Right lobe of liver (tissue), 6 donors: ENCODE results near the gene DSN1. TPM values are rescaled to one million over a fixed set of nuclear protein-coding genes. Genes with fewer than 3 reads are reported as not detected.
A peak's percentile ranks its signal among the peaks of the same experiment; 100 is the strongest.

Source experiments
- ATAC-seq, 4 donors: fragments of 200-7000 bp; cut with Tn5 transposase; one replicate each; pipeline ENCODE4 v1.9.1; 2020; ENCODE audit warnings: mild to moderate bottlenecking in 4 of 4, moderate library complexity in 4 of 4
- DNase-seq, 3 donors: peaks; one replicate each; pipeline ENCODE4 v3.0.0-alpha.2; 2020
- H3K27ac ChIP-seq, 3 donors: fragments of 200-600 bp; one replicate each; pipeline ENCODE4 v1.8.0; 2022
- H3K27me3 ChIP-seq, 2 donors: fragments of 200-600 bp; one replicate each; pipeline ENCODE4 v1.8.0; 2022
- H3K36me3 ChIP-seq, 4 donors: fragments of 200-600 bp; sonication (generic) in 1 of 4; one replicate each; pipeline versions ENCODE4 v1.5.1 to v1.8.0; 2017 to 2022; ENCODE audit warnings: control low read depth in 1 of 4
- H3K4me1 ChIP-seq, 4 donors: fragments of 200-600 bp; sonication (generic) in 1 of 4; one replicate each; pipeline versions ENCODE4 v1.5.1 to v1.8.0; 2017 to 2022; ENCODE audit warnings: control low read depth in 1 of 4
- H3K4me3 ChIP-seq, 3 donors: fragments of 200-600 bp; one replicate each; pipeline ENCODE4 v1.8.0; 2022
- H3K9me3 ChIP-seq, 4 donors: fragments of 200-600 bp; sonication (generic) in 1 of 4; one replicate each; pipeline versions ENCODE4 v1.5.1 to v1.8.0; 2017 to 2022; ENCODE audit warnings: control low read depth in 1 of 4
- CTCF ChIP-seq, 4 donors: fragments of 200-600 bp in 3 of 4; fragments of 450-650 bp in 1 of 4; IDR thresholded peaks; one replicate each; pipeline versions ENCODE4 v1.5.1 to v1.8.0; 2016 to 2022; ENCODE audit warnings: antibody characterized with exemption in 4 of 4, mild to moderate bottlenecking in 2 of 4
- POLR2A ChIP-seq: fragments of 450-650 bp; IDR thresholded peaks from one replicate; pipeline ENCODE4 v1.6.1; 2017; ENCODE audit warnings: antibody characterized with exemption, mild to moderate bottlenecking
- WGBS: methylation state at CpG from one replicate; pipeline ENCODE4 v1.1.6; 2018; ENCODE audit warnings: low coverage, low lambda C conversion rate; ENCODE audit not compliant: insufficient coverage; ENCODE audit errors: missing lambda C conversion rate; 5-methylcytosine and 5-hydroxymethylcytosine counted together
- intact Hi-C, 2 donors: fragments of 100-400 bp; cut with DNase I; formaldehyde crosslinking; loops; one replicate each; pipeline versions ENCODE4 v1.11.2 to v1.14.1; 2022
- total RNA-seq, 6 experiments: library from RNA; depleted of rRNA in 2 of 6; stranded (reverse); fragments of >200 nt in 2 of 6; fragmentation: NEBNext Ultra II Directional in 3 of 6; extraction: Animal tissue kit (Norgen Biotek cat#: 25700) in 3 of 6; gene quantifications; one replicate each; pipeline versions ENCODE4 v1.1.0 to v1.2.4, GENCODE V29; 2016 to 2023
- donor health status: DM: no; HTN: yes; CAD: no.
- donor health status: DM: no; HTN: no; CAD: no.
- donor health status: DM: no; HTN: no; CAD: no.
- donor health status: DM: no; HTN: yes; CAD: no.
- donor health status: DM: no; HTN: yes; CAD: no.

The DSN1 gene
- total RNA-seq, 6 experiments from 2014 or later: 2.7 to 9.8 (median 4.7) TPM

GRCh38 chr20:36732456-36732855, 41.1 kb downstream of the DSN1 start:
- H3K36me3 ChIP-seq: no peaks in the 10 kb centered on the region
- DNase-seq (no peak), ATAC-seq (no peak)
- WGBS: no CpG with 5 or more reads among the region's 1 CpG
- no peaks in the 10 kb centered on the region for H3K27me3 ChIP-seq
- TF ChIP-seq CTCF (IDR thresholded peaks at IDR 0.05) (no peak), POLR2A (no peak)
- H3K4me3 ChIP-seq: no peak overlapping the region
- H3K4me1 ChIP-seq: no peaks in the 10 kb centered on the region
- intact Hi-C loops: no loop called here
- H3K27ac ChIP-seq: no peak overlapping the region
- H3K9me3 ChIP-seq: no peaks in the 10 kb centered on the region

GRCh38 chr20:36728986-36729385, 44.6 kb downstream of the DSN1 start:
- intact Hi-C loops: no loop called here
- Histone ChIP-seq H3K36me3 (no peaks in the 10 kb centered on the region), H3K4me3 (no peak overlapping the region), H3K27ac (no peak overlapping the region), H3K27me3 (no peaks in the 10 kb centered on the region), H3K4me1 (no peaks in the 10 kb centered on the region), H3K9me3 (no peaks in the 10 kb centered on the region)
- no peak for DNase-seq
- no peak for TF ChIP-seq CTCF (IDR thresholded peaks at IDR 0.05)
- 45% methylated on average over 2 of the region's 3 CpGs for WGBS
- ATAC-seq: no peak

GRCh38 chr20:36726168-36726567, 47.4 kb downstream of the DSN1 start:
- ATAC-seq: no peak
- intact Hi-C loops: no loop called here
- no peak overlapping the region for H3K27ac ChIP-seq
- no peaks in the 10 kb centered on the region for H3K36me3 ChIP-seq
- H3K4me1 ChIP-seq: no peaks in the 10 kb centered on the region
- DNase-seq: no peak
- H3K27me3 ChIP-seq: no peaks in the 10 kb centered on the region
- WGBS: 86% methylated on average over 2 of the region's 3 CpGs
- H3K9me3 ChIP-seq: no peaks in the 10 kb centered on the region
- TF ChIP-seq POLR2A (no peak), CTCF (IDR thresholded peaks at IDR 0.05) (no peak)
- H3K4me3 ChIP-seq: no peak overlapping the region

GRCh38 chr20:36720510-36720909, 53.1 kb downstream of the DSN1 start:
- Histone ChIP-seq H3K36me3 (peaks cover 0 to 9% (median under 1%) of the 10 kb centered on the region in 4 donors), H3K4me3 (no peak overlapping the region), H3K4me1 (no peaks in the 10 kb centered on the region), H3K9me3 (no peaks in the 10 kb centered on the region), H3K27me3 (no peaks in the 10 kb centered on the region), H3K27ac (no peak overlapping the region)
- intact Hi-C loops: no loop called here
- ATAC-seq (no peak), DNase-seq (no peak)
- no peak for TF ChIP-seq CTCF (IDR thresholded peaks at IDR 0.05)
- no peak for TF ChIP-seq POLR2A
- 84% methylated on average over 3 of the region's 3 CpGs for WGBS

- Histone ChIP-seq H3K4me3 (no peak overlapping the region), H3K27me3 (no peaks in the 10 kb centered on the region), H3K36me3 (peaks cover 0 to 9% (median under 1%) of the 10 kb centered on the region in 4 donors), H3K4me1 (no peaks in the 10 kb centered on the region), H3K9me3 (no peaks in the 10 kb centered on the region), H3K27ac (no peak overlapping the region)
- DNase-seq (no peak), ATAC-seq (peak in 3 of 4 donors; percentile 26 to 41 (median 36))
- intact Hi-C loops: no loop called here
- TF ChIP-seq POLR2A (no peak), CTCF (IDR thresholded peaks at IDR 0.05) (peak; percentile 17 to 32 (median 28))
- WGBS: 74% methylated on average over 2 of the region's 2 CpGs
Measured at GRCh38 chr20:36717657-36718056, 55.9 kb downstream of the DSN1 start.
